Embryonic facial prominence (tissue), 1 donor: Measurements from ENCODE around the gene NEK6.
"Not testable (repeated sequence)": the region's sequence is repeated elsewhere in the genome, so short reads cannot be mapped to it uniquely, and the experiment has no call there.

ENCODE experiments used
- DNase-seq: peaks from one replicate; pipeline ENCODE4 v3.0.0-alpha.2; 2016; ENCODE audit errors: extremely low spot score

NEK6 gene

GRCh38 chr9:124228516-124228915 lies 29.2 kb upstream of the NEK6 start:
- DNase-seq, result no peak

GRCh38 chr9:124231095-124231737 lies 26.5 kb upstream of the NEK6 start:
- no peak for DNase-seq

GRCh38 chr9:124238546-124239140 lies 19.1 kb upstream of the NEK6 start:
- no peak for DNase-seq

GRCh38 chr9:124239249-124240073 lies 18.3 kb upstream of the NEK6 start:
- DNase-seq, result no peak

GRCh38 chr9:124242331-124243194 lies 15.2 kb upstream of the NEK6 start:
- peak; percentile 80 for DNase-seq

GRCh38 chr9:124247393-124247792 lies 10.4 kb upstream of the NEK6 start:
- not testable (repeated sequence) for DNase-seq

GRCh38 chr9:124248066-124248465 lies 9.7 kb upstream of the NEK6 start:
- no peak for DNase-seq

GRCh38 chr9:124248960-124249359 lies 8.8 kb upstream of the NEK6 start:
- DNase-seq, result no peak

- DNase-seq, result no peak
These were observed 6.5 kb upstream of the NEK6 start for GRCh38 chr9:124251204-124251603.

- DNase-seq, result no peak
These were observed 6.0 kb upstream of the NEK6 start for GRCh38 chr9:124251605-124252378.

- DNase-seq, result not testable (repeated sequence)
These were observed 4.9 kb upstream of the NEK6 start for GRCh38 chr9:124252878-124253277.

GRCh38 chr9:124254261-124254682 lies 3.5 kb upstream of the NEK6 start:
- no peak for DNase-seq

GRCh38 chr9:124255222-124255621 lies 2.5 kb upstream of the NEK6 start:
- DNase-seq, result no peak

GRCh38 chr9:124256517-124257069 lies 1.2 kb upstream of the NEK6 start:
- DNase-seq, result no peak

GRCh38 chr9:124257070-124257843 lies 492 bp upstream of the NEK6 start:
- DNase-seq, result no peak

GRCh38 chr9:124258607-124259157 lies 933 bp downstream of the NEK6 start:
- DNase-seq, result no peak

GRCh38 chr9:124259158-124259808 lies 1.5 kb downstream of the NEK6 start:
- no peak for DNase-seq

GRCh38 chr9:124260769-124261603 lies 3.2 kb downstream of the NEK6 start:
- DNase-seq, result no peak
